OCI-LY1 (cell line): ENCODE results near the gene IKZF3.
"Not testable (repeated sequence)": the region's sequence is repeated elsewhere in the genome, so short reads cannot be mapped to it uniquely, and the experiment has no call there.

Source experiments
- H2AFZ ChIP-seq: fragments of 200-600 bp; sonication (generic), shearing (Covaris generic); 2 replicates; pipeline ENCODE4 v1.6.0; 2014; ENCODE audit warnings: antibody characterized with exemption, mild to moderate bottlenecking, low read length
- H3F3A ChIP-seq: fragments of 200-600 bp; sonication (generic), shearing (Covaris generic); 2 replicates; pipeline ENCODE4 v1.6.0; 2014; ENCODE audit warnings: mild to moderate bottlenecking, antibody characterized with exemption, low read length, moderate library complexity; ENCODE audit not compliant: insufficient read depth
- H3K27ac ChIP-seq: fragments of 200-600 bp; sonication (generic); 2 replicates; pipeline ENCODE4 v1.5.1; 2014; ENCODE audit warnings: low read length, mixed run types, mild to moderate bottlenecking, low read depth; ENCODE audit not compliant: poor library complexity, severe bottlenecking
- H3K27me3 ChIP-seq: fragments of 200-600 bp; sonication (generic); 2 replicates; pipeline ENCODE4 v1.6.0; 2014; ENCODE audit warnings: antibody characterized with exemption, mild to moderate bottlenecking, low read length, moderate library complexity; ENCODE audit not compliant: insufficient read depth
- H3K36me3 ChIP-seq: fragments of 200-600 bp; sonication (generic); 2 replicates; pipeline ENCODE4 v1.6.1; 2014; ENCODE audit warnings: mild to moderate bottlenecking, antibody characterized with exemption, low read length, moderate library complexity, mixed read lengths; ENCODE audit not compliant: insufficient read depth
- H3K4me1 ChIP-seq: fragments of 200-600 bp; sonication (generic); 2 replicates; pipeline ENCODE4 v1.5.1; 2014; ENCODE audit warnings: mild to moderate bottlenecking, low read length, moderate library complexity; ENCODE audit not compliant: insufficient read depth, severe bottlenecking
- H3K4me2 ChIP-seq: fragments of 200-600 bp; sonication (generic), shearing (Covaris generic); 2 replicates; pipeline ENCODE4 v1.6.1; 2014; ENCODE audit warnings: low read length
- H3K4me3 ChIP-seq: fragments of 200-600 bp; sonication (generic); 2 replicates; pipeline ENCODE4 v1.5.1; 2014; ENCODE audit warnings: low read length, low read depth, mild to moderate bottlenecking, mixed read lengths; ENCODE audit not compliant: poor library complexity, severe bottlenecking
- H3K79me2 ChIP-seq: fragments of 200-600 bp; shearing (Covaris generic); 2 replicates; pipeline ENCODE4 v1.6.1; 2016; ENCODE audit warnings: mixed run types, low read length, mixed read lengths; ENCODE audit not compliant: insufficient read depth
- H3K9ac ChIP-seq: fragments of 200-600 bp; sonication (generic), shearing (Covaris generic); 2 replicates; pipeline ENCODE4 v1.6.1; 2014; ENCODE audit warnings: mild to moderate bottlenecking, low read length, mixed read lengths
- H3K9me2 ChIP-seq: fragments of 200-600 bp; sonication (generic), shearing (Covaris generic); 2 replicates; pipeline ENCODE4 v1.6.1; 2014; ENCODE audit warnings: low read depth, mild to moderate bottlenecking, low read length, mixed read lengths
- H3K9me3 ChIP-seq: fragments of 200-600 bp; shearing (Covaris generic); 2 replicates; pipeline ENCODE4 v1.6.1; 2014; ENCODE audit warnings: low read length, mixed read lengths
- H4K20me1 ChIP-seq: fragments of 200-600 bp; sonication (generic), shearing (Covaris generic); 2 replicates; pipeline ENCODE4 v1.6.0; 2016; ENCODE audit warnings: mild to moderate bottlenecking, low read length; ENCODE audit not compliant: insufficient read depth
- EZH2 ChIP-seq: fragments of 200-600 bp; sonication (generic), shearing (Covaris generic); IDR thresholded peaks from 2 replicates; pipeline ENCODE4 v1.8.0; 2017; ENCODE audit warnings: borderline replicate concordance, mixed run types, mild to moderate bottlenecking, antibody characterized with exemption, low read length, moderate library complexity, mixed read lengths
- TF ChIP-seq, protein P1 (sequence below): fragments of 200-600 bp; sonication (generic), shearing (Covaris generic); IDR thresholded peaks from 2 replicates; pipeline ENCODE4 v1.5.1; 2017; ENCODE audit warnings: mild to moderate bottlenecking, antibody characterized with exemption, low read length, moderate library complexity, mixed read lengths

IKZF3 gene

GRCh38 chr17:39854909-39855308 is 9.2 kb downstream of the IKZF3 start:
- Histone ChIP-seq H3K4me1 (peaks cover 56% of the 10 kb centered on the region), H3K27ac (peak overlapping the region; percentile 46), H3K79me2 (peaks cover 90% of the 10 kb centered on the region), H3K4me2 (peak overlapping the region; percentile 8; the same call in 1 of the 2 replicates), H3K9me2 (no peaks in the 10 kb centered on the region), H3K9me3 (no peaks in the 10 kb centered on the region), H3F3A (0 out of 2 replicates have a peak, but pooled peaks cover 4% of the 10 kb centered on the region), H3K4me3 (no peak overlapping the region), H3K9ac (no peak overlapping the region), H2AFZ (no peak overlapping the region), H3K27me3 (no peaks in the 10 kb centered on the region), H3K36me3 (peaks cover 76% of the 10 kb centered on the region), H4K20me1 (no peaks in the 10 kb centered on the region)
- TF ChIP-seq, protein P1, sequence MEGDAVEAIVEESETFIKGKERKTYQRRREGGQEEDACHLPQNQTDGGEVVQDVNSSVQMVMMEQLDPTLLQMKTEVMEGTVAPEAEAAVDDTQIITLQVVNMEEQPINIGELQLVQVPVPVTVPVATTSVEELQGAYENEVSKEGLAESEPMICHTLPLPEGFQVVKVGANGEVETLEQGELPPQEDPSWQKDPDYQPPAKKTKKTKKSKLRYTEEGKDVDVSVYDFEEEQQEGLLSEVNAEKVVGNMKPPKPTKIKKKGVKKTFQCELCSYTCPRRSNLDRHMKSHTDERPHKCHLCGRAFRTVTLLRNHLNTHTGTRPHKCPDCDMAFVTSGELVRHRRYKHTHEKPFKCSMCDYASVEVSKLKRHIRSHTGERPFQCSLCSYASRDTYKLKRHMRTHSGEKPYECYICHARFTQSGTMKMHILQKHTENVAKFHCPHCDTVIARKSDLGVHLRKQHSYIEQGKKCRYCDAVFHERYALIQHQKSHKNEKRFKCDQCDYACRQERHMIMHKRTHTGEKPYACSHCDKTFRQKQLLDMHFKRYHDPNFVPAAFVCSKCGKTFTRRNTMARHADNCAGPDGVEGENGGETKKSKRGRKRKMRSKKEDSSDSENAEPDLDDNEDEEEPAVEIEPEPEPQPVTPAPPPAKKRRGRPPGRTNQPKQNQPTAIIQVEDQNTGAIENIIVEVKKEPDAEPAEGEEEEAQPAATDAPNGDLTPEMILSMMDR = no peak
- TF ChIP-seq EZH2 = no peak

DNA sequence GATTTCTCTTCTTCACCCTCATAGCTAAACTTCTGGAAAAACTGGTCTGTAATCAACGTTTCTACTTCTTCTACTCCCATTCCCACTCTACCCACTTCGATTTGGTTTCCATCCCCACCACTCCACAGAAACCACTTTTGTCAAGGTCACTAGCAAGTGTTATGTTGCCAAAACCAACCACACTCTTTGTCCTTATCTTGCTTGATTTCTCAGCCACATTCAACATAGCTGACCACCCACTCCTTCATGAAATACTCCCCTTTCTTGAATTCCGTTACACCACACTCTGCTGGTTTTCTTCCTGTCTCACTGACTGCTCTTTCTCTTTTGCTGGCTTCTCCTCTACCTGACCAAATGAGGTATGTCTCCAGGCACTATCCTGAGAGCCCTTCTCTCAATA is 11.9 kb downstream of the IKZF3 start:
- Histone ChIP-seq H3K4me3 (no peak overlapping the region), H3K79me2 (peaks cover 90% of the 10 kb centered on the region), H3K9me2 (no peaks in the 10 kb centered on the region), H3K27ac (peak overlapping the region; percentile 39), H3F3A (0 out of 2 replicates have a peak, but pooled peaks cover 4% of the 10 kb centered on the region), H3K9ac (no peak overlapping the region), H3K9me3 (no peaks in the 10 kb centered on the region), H3K36me3 (peaks cover 72% of the 10 kb centered on the region), H3K4me2 (no peak overlapping the region), H3K27me3 (no peaks in the 10 kb centered on the region), H2AFZ (no peak overlapping the region), H3K4me1 (peaks cover 60% of the 10 kb centered on the region), H4K20me1 (no peaks in the 10 kb centered on the region)
- TF ChIP-seq, protein P1 = no peak
- no peak for TF ChIP-seq EZH2

DNA sequence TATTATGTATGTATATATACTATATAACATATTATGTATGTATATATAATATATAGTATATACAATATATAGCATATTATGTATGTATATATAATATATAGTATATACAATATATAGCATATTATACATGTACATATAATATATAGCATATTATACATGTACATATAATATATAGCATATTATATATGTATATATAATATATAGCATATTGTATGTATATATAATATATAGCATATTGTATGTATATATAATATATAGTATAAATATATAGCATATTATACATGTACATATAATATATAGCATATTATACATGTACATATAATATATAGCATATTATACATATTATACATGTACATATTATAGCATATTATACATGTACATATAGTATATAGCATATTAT is 13.9 kb downstream of the IKZF3 start:
- H2AFZ ChIP-seq, H3K9me2 ChIP-seq, H3K4me3 ChIP-seq, H3K27me3 ChIP-seq, H3K27ac ChIP-seq, H3K4me2 ChIP-seq, H3K9ac ChIP-seq, H3K9me3 ChIP-seq, H3F3A ChIP-seq, H4K20me1 ChIP-seq: not testable (repeated sequence)
- peaks cover 83% of the 10 kb centered on the region for H3K36me3 ChIP-seq
- H3K4me1 ChIP-seq = peaks cover 67% of the 10 kb centered on the region
- peaks cover 91% of the 10 kb centered on the region for H3K79me2 ChIP-seq

DNA sequence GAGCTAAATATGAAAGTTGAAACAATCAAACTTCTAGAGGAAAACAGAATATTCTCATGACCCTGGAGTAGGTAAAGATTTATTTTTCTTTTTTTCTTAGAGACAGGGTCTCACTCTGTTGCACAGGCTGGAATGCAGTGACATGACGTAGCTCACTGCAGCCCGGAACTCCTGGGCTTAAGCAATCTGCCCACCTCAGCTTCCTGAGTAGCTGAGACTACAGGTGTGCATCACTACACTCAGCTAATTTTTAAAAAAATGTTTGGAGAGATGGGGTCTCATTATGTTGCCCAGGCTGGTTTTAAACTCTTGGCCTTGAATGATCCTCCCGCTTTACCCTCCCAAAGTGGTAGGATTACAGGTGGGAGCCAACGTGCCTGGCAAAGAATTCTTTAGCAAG is 15.5 kb downstream of the IKZF3 start:
- Histone ChIP-seq H3K9me2 (no peaks in the 10 kb centered on the region), H3K4me2 (peak overlapping the region; percentile 37; the same call in 1 of the 2 replicates), H3K4me3 (no peak overlapping the region)

More for the DNA sequence above, 15.5 kb downstream of the IKZF3 start:
- TF ChIP-seq, protein P1 = no peak
- TF ChIP-seq EZH2 = no peak
- H3K27me3 ChIP-seq = no peaks in the 10 kb centered on the region
- H3K9me3 ChIP-seq = no peaks in the 10 kb centered on the region
- peaks cover 91% of the 10 kb centered on the region for H3K79me2 ChIP-seq
- no peaks in the 10 kb centered on the region for H4K20me1 ChIP-seq
- peaks cover 72% of the 10 kb centered on the region for H3K4me1 ChIP-seq
- H3K36me3 ChIP-seq = peaks cover 83% of the 10 kb centered on the region
- no peak overlapping the region for H2AFZ ChIP-seq
- H3K9ac ChIP-seq = peak overlapping the region; percentile 23; the same call in 1 of the 2 replicates
- H3F3A ChIP-seq = no peaks in the 10 kb centered on the region
- H3K27ac ChIP-seq = peak overlapping the region; percentile 68
